ENCODE measurements around the gene PSEN1.

DNA sequence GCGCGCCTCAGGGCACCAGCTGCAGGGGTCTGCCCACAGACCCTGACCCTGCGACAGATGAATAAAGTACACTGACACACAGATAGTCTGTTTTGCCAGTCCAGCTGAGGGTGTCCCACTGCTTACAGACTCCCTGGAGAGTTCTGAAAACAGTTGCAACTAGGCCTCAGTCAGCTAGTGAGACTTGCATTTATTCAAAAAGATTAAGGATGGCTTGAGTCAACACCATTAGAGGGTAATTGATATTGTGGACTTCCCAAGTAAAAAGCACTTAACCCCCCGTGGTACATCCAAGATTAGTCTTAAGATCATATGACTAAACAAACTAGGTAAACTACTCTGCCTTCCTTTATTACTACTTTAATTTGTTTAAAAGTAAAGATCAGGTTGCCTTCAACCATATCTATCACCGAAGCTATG lies 11.1 kb upstream of the PSEN1 start:
- TF ChIP-seq, protein P1, sequence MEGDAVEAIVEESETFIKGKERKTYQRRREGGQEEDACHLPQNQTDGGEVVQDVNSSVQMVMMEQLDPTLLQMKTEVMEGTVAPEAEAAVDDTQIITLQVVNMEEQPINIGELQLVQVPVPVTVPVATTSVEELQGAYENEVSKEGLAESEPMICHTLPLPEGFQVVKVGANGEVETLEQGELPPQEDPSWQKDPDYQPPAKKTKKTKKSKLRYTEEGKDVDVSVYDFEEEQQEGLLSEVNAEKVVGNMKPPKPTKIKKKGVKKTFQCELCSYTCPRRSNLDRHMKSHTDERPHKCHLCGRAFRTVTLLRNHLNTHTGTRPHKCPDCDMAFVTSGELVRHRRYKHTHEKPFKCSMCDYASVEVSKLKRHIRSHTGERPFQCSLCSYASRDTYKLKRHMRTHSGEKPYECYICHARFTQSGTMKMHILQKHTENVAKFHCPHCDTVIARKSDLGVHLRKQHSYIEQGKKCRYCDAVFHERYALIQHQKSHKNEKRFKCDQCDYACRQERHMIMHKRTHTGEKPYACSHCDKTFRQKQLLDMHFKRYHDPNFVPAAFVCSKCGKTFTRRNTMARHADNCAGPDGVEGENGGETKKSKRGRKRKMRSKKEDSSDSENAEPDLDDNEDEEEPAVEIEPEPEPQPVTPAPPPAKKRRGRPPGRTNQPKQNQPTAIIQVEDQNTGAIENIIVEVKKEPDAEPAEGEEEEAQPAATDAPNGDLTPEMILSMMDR (IDR thresholded peaks at IDR 0.05; ENCODE audit: insufficient read depth, low read length): no peak
- TF ChIP-seq GABPA (IDR thresholded peaks at IDR 0.05; ENCODE audit: low read depth): no peak

Measured in HL-60 (cell line).